C4-2B (cell line): Measurements from ENCODE around the gene FHIT.

ENCODE experiments used
- H3K27ac ChIP-seq: fragments of 450-650 bp; 2 replicates; pipeline ENCODE4 v1.5.1; 2017
- CTCF ChIP-seq: fragments of 450-650 bp; conservative IDR thresholded peaks from 2 replicates; pipeline ENCODE4 v1.5.1; 2017; ENCODE audit warnings: mild to moderate bottlenecking
- ZFX ChIP-seq: fragments of 450-650 bp; IDR thresholded peaks from 2 replicates; pipeline ENCODE4 v1.6.1; 2017

FHIT gene

GRCh38 chr3:59836531-59836930 is 1414.7 kb downstream of the FHIT start:
- TF ChIP-seq CTCF: no peak
- TF ChIP-seq ZFX: no peak
- no peak overlapping the region for H3K27ac ChIP-seq

GRCh38 chr3:59832702-59833101 is 1418.5 kb downstream of the FHIT start:
- no peak overlapping the region for H3K27ac ChIP-seq
- no peak for TF ChIP-seq CTCF
- TF ChIP-seq ZFX: no peak

GRCh38 chr3:59832241-59832640 is 1419.0 kb downstream of the FHIT start:
- H3K27ac ChIP-seq: no peak overlapping the region
- TF ChIP-seq ZFX (no peak), CTCF (no peak)

DNA sequence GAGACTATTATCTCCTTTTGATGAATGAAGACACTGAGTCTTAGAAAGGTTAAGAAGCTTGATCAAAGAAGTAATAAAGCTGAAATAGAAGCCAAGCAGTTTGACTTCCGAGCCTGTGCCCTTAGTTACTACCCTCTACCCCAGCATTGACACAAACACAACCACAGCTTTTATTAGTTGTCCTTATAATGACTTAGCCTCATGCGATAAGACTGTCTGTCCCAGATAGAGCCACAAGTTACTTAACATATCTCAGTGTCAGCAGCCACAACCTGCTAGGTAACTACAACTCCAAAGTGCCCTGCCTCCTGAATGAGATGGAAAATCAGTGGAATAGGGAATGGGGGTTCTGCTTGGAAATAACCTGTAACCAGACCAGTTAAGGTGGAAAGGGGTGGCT is 1419.9 kb downstream of the FHIT start:
- no peak for TF ChIP-seq ZFX
- no peak overlapping the region for H3K27ac ChIP-seq

DNA sequence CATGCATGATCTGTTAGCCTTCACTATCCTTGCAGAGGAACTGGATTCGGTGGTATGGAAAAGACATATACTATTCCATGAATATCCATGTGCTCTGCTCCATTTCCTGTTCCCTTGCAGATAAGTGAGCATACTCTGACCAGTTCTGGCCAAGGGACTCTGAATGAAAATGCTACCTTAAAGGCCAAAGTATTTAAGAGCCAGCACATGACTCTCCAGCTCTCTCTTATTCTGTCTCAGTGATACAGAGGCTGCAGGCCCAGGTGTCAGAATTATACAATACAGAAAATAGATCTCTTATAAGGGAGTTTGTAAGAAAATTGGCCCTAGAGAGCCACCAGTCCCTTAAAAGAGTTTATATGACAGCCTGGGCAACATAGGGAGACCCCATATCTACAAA is 1421.7 kb downstream of the FHIT start:
- H3K27ac ChIP-seq: no peak overlapping the region
- TF ChIP-seq CTCF (no peak), ZFX (no peak)

GRCh38 chr3:59824876-59825275 is 1426.4 kb downstream of the FHIT start:
- no peak overlapping the region for H3K27ac ChIP-seq
- TF ChIP-seq CTCF (no peak), ZFX (no peak)

- TF ChIP-seq ZFX: no peak
Measured at GRCh38 chr3:59821274-59821673, 1430.0 kb downstream of the FHIT start.

GRCh38 chr3:59820352-59820934 is 1430.8 kb downstream of the FHIT start:
- no peak overlapping the region for H3K27ac ChIP-seq
- TF ChIP-seq CTCF (no peak), ZFX (no peak)

More at GRCh38 chr3:59821274-59821673, 1430.0 kb downstream of the FHIT start:
- no peak overlapping the region for H3K27ac ChIP-seq

GRCh38 chr3:59818919-59819300 is 1432.3 kb downstream of the FHIT start:
- H3K27ac ChIP-seq: no peak overlapping the region
- no peak for TF ChIP-seq ZFX
- no peak for TF ChIP-seq CTCF
